ENCODE results near the gene MS4A13.

DNA sequence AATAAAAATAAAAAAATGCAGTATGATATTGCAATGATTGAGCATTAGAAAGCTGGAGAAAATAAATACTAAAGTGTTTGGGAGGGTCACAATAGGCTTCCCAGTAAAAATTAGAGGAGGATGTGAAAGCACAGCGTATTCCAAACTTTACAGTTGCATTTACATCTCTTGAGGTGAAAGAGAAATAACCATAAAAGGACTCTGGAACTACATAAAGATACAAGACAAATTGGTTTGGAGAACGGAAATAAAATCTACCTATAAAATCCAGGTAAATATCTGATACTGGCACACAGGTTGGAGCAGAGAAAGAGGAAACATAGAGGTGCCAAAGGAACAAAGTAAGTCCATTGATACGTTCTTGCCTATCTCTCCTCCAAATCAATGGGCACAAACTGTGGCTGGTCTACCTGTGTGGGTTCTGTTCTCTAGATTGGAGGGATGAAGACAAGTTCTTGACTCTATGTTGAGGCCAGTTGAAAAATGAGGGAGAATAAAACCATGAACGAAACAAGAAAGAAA lies 22.6 kb upstream of the MS4A13 start, which contains the start of gene MS4A12:
- TF ChIP-seq, protein P1, sequence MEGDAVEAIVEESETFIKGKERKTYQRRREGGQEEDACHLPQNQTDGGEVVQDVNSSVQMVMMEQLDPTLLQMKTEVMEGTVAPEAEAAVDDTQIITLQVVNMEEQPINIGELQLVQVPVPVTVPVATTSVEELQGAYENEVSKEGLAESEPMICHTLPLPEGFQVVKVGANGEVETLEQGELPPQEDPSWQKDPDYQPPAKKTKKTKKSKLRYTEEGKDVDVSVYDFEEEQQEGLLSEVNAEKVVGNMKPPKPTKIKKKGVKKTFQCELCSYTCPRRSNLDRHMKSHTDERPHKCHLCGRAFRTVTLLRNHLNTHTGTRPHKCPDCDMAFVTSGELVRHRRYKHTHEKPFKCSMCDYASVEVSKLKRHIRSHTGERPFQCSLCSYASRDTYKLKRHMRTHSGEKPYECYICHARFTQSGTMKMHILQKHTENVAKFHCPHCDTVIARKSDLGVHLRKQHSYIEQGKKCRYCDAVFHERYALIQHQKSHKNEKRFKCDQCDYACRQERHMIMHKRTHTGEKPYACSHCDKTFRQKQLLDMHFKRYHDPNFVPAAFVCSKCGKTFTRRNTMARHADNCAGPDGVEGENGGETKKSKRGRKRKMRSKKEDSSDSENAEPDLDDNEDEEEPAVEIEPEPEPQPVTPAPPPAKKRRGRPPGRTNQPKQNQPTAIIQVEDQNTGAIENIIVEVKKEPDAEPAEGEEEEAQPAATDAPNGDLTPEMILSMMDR (conservative IDR thresholded peaks at IDR 0.05), result no peak
- TF ChIP-seq ZFX (IDR thresholded peaks at IDR 0.05), result no peak
